Stomach (tissue), 9 donors: Measurements from ENCODE around the gene OR10J4. TPM values are rescaled to one million over a fixed set of nuclear protein-coding genes. Genes with fewer than 3 reads are reported as not detected.

Source experiments
- DNase-seq, 2 donors: peaks; one replicate each; pipeline versions ENCODE4 v3.0.0 to v3.0.0-alpha.2; 2013 to 2019
- H3K27ac ChIP-seq, 5 donors: fragments of 200-600 bp in 4 of 5; sonication (generic) in 4 of 5; one replicate each; pipeline ENCODE4 v1.5.1; 2013 to 2019; ENCODE audit warnings: mild to moderate bottlenecking in 1 of 5, moderate library complexity in 1 of 5
- H3K27me3 ChIP-seq, 3 donors: fragments of 200-600 bp; sonication (generic); one replicate each; pipeline ENCODE4 v1.5.1; 2017 to 2019; ENCODE audit warnings: mixed run types in 1 of 3
- H3K36me3 ChIP-seq, 4 donors: fragments of 200-600 bp; sonication (generic); 1 replicate in 3 of 4; 2 replicates in 1 of 4; pipeline ENCODE4 v1.5.1; 2016 to 2019
- H3K4me1 ChIP-seq, 4 donors: fragments of 200-600 bp; sonication (generic); one replicate each; pipeline ENCODE4 v1.5.1; 2016 to 2019
- H3K4me3 ChIP-seq, 4 donors: fragments of 200-600 bp; sonication (generic) in 3 of 4; one replicate each; pipeline ENCODE4 v1.5.1; 2016 to 2019; ENCODE audit warnings: mild to moderate bottlenecking in 1 of 4
- H3K9me3 ChIP-seq, 4 donors: fragments of 200-600 bp; sonication (generic); one replicate each; pipeline ENCODE4 v1.5.1; 2016 to 2019
- CTCF ChIP-seq, 7 experiments: fragments of 450-650 bp in 4 of 7; fragments of 200-600 bp in 3 of 7; sonication (generic) in 3 of 7; IDR thresholded peaks; one replicate each; pipeline ENCODE4 v1.5.1; 2016 to 2019; ENCODE audit warnings: antibody characterized with exemption in 7 of 7, control low read depth in 2 of 7, mild to moderate bottlenecking in 1 of 7
- EP300 ChIP-seq: sonication (generic); formaldehyde crosslinking; IDR thresholded peaks from one replicate; pipeline ENCODE4 v1.6.1; 2017; ENCODE audit warnings: antibody characterized with exemption
- POLR2A ChIP-seq, 4 donors: fragments of 450-650 bp; IDR thresholded peaks; one replicate each; pipeline ENCODE4 v1.6.1; 2016; ENCODE audit warnings: antibody characterized with exemption in 4 of 4, control low read depth in 2 of 4, mild to moderate bottlenecking in 1 of 4, moderate library complexity in 1 of 4
- POLR2AphosphoS5 ChIP-seq, 3 donors: sonication (generic); formaldehyde crosslinking; IDR thresholded peaks; one replicate each; pipeline ENCODE4 v1.6.1; 2016; ENCODE audit warnings: antibody characterized with exemption in 3 of 3
- WGBS, 5 donors: extraction: QIAGEN DNeasy Blood & Tissue Kit in 3 of 5; methylation state at CpG; one replicate each; pipeline versions ENCODE4 v1.1.5 to v1.1.7; 2013 to 2018; 5-methylcytosine and 5-hydroxymethylcytosine counted together
- intact Hi-C: fragments of 100-400 bp; cut with DNase I; formaldehyde crosslinking; loops from one replicate; pipeline ENCODE4 v1.15.1; 2023; ENCODE audit warnings: low total_unique reads
- polyA plus RNA-seq, 3 donors: library from polyadenylated mRNA; stranded (reverse); fragments of 200-250 nt; gene quantifications; one replicate each; pipeline ENCODE4 v1.2.3, GENCODE V29; 2013
- total RNA-seq, 5 donors: library from RNA; depleted of rRNA; stranded (reverse); fragments of >200 nt; gene quantifications; one replicate each; pipeline versions ENCODE4 v1.1.0 to v1.2.3, GENCODE V29; 2014 to 2016
- donor health status: healthy with polysubstance abuse.
- donor health status: Bipolar disorder and iron deficiency.
- donor health status: healthy.

The OR10J4 gene
- total and polyA plus RNA-seq, 8 donors, result not detected

- H3K9me3 ChIP-seq, result no peaks in the 10 kb centered on the region
- no peaks in the 10 kb centered on the region for H3K36me3 ChIP-seq
- H3K4me3 ChIP-seq, result no peak overlapping the region
- no peak for DNase-seq
- TF ChIP-seq EP300, result no peak
- no peak for TF ChIP-seq POLR2A (IDR thresholded peaks at IDR 0.05)
- TF ChIP-seq POLR2AphosphoS5 (IDR thresholded peaks at IDR 0.05), result no peak
- no peak for TF ChIP-seq CTCF (IDR thresholded peaks at IDR 0.05)
- WGBS, 5 donors, result 80 to 93% (median 84%) methylated on average over 4 of the region's 4 CpGs
- intact Hi-C loops, result no loop called here
- no peaks in the 10 kb centered on the region for H3K4me1 ChIP-seq
- no peak overlapping the region for H3K27ac ChIP-seq
- no peaks in the 10 kb centered on the region for H3K27me3 ChIP-seq
Observed at GRCh38 chr1:159429074-159429861, 2.7 kb upstream of the OR10J4 start.

GRCh38 chr1:159430985-159431384 is 1.0 kb upstream of the OR10J4 start:
- DNase-seq, result no peak
- no peak overlapping the region for H3K27ac ChIP-seq
- no peaks in the 10 kb centered on the region for H3K27me3 ChIP-seq
- no peak for TF ChIP-seq POLR2AphosphoS5 (IDR thresholded peaks at IDR 0.05)
- no peak for TF ChIP-seq CTCF (IDR thresholded peaks at IDR 0.05)
- no peak for TF ChIP-seq POLR2A (IDR thresholded peaks at IDR 0.05)
- H3K4me3 ChIP-seq, result no peak overlapping the region
- no peaks in the 10 kb centered on the region for H3K36me3 ChIP-seq
- no peaks in the 10 kb centered on the region for H3K9me3 ChIP-seq
- intact Hi-C loops, result no loop called here
- no peaks in the 10 kb centered on the region for H3K4me1 ChIP-seq
- 77 to 90% (median 86%) methylated on average over 6 of the region's 6 CpGs for WGBS, 5 donors

- intact Hi-C loops, result no loop called here
Observed at GRCh38 chr1:159436469-159436868, 4.5 kb downstream of the OR10J4 start.

GRCh38 chr1:159439422-159439821 is 7.4 kb downstream of the OR10J4 start, which contains the start of gene OR10J1:
Gene OR10J1 (plus strand): TSS chr1:159439722. CDS start chr1:159439792, 70 bp downstream.
- Histone ChIP-seq H3K27ac (no peak within 1 kb of the TSS), H3K4me1 (no peaks in the 10 kb centered on the region), H3K4me3 (no peak within 1 kb of the TSS), H3K36me3 (no peaks in the 10 kb centered on the region), H3K27me3 (no peaks in the 10 kb centered on the region), H3K9me3 (no peaks in the 10 kb centered on the region)
- intact Hi-C loops, result no loop called here
- DNase-seq, result no peak
- no peak for TF ChIP-seq EP300
- TF ChIP-seq CTCF (IDR thresholded peaks at IDR 0.05), result no peak
- TF ChIP-seq POLR2AphosphoS5 (IDR thresholded peaks at IDR 0.05), result no peak
- no peak for TF ChIP-seq POLR2A (IDR thresholded peaks at IDR 0.05)

More at GRCh38 chr1:159436469-159436868, 4.5 kb downstream of the OR10J4 start:
- WGBS, 5 donors, result 53 to 78% (median 68%) methylated on average over 4 of the region's 4 CpGs
- no peaks in the 10 kb centered on the region for H3K4me1 ChIP-seq
- H3K27me3 ChIP-seq, result no peaks in the 10 kb centered on the region
- H3K27ac ChIP-seq, result no peak overlapping the region
- no peak for TF ChIP-seq EP300
- no peak for TF ChIP-seq POLR2AphosphoS5 (IDR thresholded peaks at IDR 0.05)
- TF ChIP-seq CTCF (IDR thresholded peaks at IDR 0.05), result no peak
- no peak for TF ChIP-seq POLR2A (IDR thresholded peaks at IDR 0.05)
- no peak for DNase-seq
- no peaks in the 10 kb centered on the region for H3K36me3 ChIP-seq
- H3K4me3 ChIP-seq, result no peak overlapping the region
- H3K9me3 ChIP-seq, result no peaks in the 10 kb centered on the region
